Right ventricle myocardium inferior (tissue), 1 donor: ENCODE data around the gene NECAP2. TPM values are rescaled to one million over a fixed set of nuclear protein-coding genes. Genes with fewer than 3 reads are reported as not detected.
"Not testable (repeated sequence)": the region's sequence is repeated elsewhere in the genome, so short reads cannot be mapped to it uniquely, and the experiment has no call there.

ENCODE experiments used
- ATAC-seq: fragments of 200-7000 bp; cut with Tn5 transposase; one replicate; pipeline ENCODE4 v1.9.1; 2020; ENCODE audit warnings: mild to moderate bottlenecking, moderate library complexity
- DNase-seq: peaks from one replicate; pipeline ENCODE4 v3.0.0; 2021; ENCODE audit errors: missing footprints
- intact Hi-C: fragments of 100-400 bp; cut with DNase I; formaldehyde crosslinking; loops from one replicate; pipeline ENCODE4 v1.11.0; 2022
- total RNA-seq: library from RNA; stranded (reverse); fragmentation: NEBNext Ultra II Directional; extraction: Animal tissue kit (Norgen Biotek cat#: 25700); gene quantifications from one replicate; pipeline ENCODE4 v1.2.1, GENCODE V29; 2021
- donor health status: DM: no; HTN: yes; CAD: no; lungs with severe emphysema.

NECAP2 gene
- total RNA-seq, 1 donor from 2014 or later: 17.7 TPM

DNA sequence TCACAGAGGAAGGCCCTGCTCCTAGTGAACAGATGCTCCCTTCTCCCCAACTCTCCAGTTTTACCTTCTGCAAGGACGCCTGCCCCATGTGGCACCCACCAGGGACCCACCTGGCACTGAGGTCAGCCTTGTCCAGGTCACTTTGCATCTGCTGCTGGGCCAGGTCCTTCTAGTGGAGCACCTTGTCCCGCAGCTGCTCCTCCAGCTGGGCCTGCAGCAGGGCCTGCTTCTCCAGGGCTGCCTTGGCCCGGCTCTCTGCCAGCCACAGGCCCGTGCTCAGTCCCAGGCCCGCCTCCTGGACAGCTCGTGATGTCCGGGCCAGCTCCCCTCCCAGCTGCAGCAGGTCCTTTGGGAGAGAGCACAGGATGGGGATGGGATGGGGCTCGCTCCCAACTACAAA, 45.8 kb downstream of the NECAP2 start:
- DNase-seq, ATAC-seq, intact Hi-C loops: not testable (repeated sequence)

DNA sequence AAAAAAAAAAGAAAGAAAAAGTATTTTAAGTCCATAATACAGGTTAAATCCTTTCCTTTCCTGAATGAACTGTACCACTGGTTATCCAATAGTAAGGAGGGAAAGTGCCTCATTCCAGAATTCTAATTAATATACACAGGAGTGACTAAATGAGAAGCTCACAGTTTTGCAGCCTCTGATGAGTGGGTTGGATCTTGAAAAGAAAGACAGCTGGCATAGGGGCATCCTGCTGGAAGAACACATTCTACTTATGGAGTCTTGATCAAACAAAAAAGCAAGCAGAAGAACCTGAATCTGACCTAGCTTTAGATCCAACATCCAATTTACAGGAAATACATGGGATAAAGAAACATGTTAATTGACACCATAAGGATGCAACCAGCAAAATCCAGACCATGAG, 46.5 kb downstream of the NECAP2 start:
- DNase-seq, ATAC-seq, intact Hi-C loops: not testable (repeated sequence)

DNA sequence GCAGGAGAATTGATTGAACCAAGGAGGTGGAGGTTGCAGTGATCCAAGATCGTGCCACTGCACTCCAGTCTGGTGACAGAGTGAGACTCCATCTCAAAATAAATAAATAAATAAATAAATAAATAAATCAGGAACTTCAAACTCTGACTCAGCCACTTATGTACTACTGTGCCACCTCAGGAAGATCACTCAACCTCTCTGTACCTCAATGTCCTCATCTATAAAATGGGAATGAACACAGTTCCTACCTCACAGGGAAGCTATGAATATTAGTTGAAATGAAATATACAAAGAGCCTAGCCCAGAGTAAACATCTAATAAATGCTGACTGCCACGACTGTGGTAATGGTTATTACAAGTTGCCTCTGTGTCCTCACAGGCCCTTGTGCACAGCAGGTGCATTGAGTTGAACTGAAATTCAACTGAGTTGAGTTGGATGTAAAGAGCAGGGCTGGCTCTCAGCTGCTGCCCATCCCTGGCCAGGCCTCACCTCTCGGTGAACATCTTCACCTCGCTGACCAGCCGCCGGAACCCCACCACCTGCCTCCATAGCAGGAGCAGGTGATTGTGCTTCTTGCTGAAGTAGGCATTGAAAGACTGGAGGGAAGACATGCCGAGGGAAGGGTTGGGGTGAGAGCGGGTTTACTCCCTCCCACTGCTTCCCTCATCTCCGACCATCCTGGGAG, 48.8 kb downstream of the NECAP2 start:
- peak; percentile 26 for DNase-seq
- ATAC-seq, intact Hi-C loops: not testable (repeated sequence)

DNA sequence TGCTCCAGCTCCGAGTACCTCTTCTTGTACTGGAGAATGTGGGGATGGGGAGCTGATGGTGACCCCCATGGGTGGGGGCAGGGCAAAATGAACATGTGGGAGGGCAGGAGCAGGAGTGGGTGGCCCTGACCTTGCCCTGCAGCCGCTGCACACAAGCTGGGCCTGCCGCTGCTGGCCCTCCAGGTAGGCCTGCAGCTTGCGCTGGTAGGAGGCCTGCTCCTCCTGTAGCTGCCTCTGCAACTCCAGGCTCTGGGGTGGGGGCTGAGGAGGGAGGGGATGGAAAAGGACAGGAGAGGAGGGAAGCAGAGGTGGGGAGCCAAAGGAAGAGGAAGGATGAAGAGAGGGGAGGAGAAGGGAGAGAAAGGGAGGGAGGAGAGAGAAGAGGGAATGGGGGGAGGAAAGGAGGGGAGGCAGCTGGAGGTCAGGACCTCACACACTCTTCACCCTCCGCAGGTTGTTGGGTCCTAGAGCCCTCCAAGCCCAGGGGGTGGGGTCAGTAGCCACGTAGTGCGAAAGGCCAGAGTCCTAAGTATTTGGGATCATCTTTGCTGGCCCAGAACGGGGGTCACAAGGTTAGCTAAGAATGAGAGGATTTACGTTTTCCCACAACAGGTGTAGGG, 50.6 kb downstream of the NECAP2 start:
- ATAC-seq (no peak), DNase-seq (no peak)
- intact Hi-C loops: no loop called here

DNA sequence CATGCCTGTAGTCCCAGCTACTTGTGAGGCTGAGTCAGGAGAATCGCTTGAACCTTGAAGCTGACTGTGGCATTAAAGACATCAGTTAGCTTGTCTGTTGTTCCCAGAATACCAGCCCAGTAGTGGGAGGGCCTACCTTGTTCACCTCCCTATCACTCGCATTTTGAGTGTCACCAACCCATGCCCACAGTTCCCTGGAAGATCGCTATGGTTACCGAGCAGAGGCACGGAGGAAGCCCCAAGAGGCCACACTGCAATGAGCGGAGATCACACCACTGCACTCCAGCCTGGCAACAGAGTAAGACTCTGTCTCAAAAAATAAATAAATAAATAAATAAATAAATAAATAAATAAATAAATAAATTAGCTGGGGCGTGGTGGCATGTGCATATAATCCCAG, 52.4 kb downstream of the NECAP2 start:
- DNase-seq, intact Hi-C loops, ATAC-seq: not testable (repeated sequence)

DNA sequence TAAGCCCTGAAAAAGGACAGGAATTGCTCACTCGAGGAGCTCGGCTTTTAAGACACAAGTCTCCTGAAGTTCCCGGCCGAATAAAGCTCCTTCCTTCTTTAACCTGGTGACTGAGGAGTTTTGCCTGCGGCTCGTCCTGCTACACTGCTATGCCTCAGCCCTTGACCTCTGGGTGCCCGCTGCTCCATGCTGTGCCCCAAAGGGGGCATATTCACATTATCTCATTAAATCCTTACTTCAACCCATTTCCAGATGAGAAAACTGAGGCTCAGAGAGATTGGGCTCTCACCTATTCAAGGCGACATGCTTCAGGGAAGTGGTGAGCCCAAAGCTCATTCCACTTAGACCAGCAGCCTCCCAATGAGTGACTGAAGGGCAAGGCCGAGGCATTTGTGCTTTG, 53.2 kb downstream of the NECAP2 start:
- ATAC-seq, intact Hi-C loops, DNase-seq: not testable (repeated sequence)

DNA sequence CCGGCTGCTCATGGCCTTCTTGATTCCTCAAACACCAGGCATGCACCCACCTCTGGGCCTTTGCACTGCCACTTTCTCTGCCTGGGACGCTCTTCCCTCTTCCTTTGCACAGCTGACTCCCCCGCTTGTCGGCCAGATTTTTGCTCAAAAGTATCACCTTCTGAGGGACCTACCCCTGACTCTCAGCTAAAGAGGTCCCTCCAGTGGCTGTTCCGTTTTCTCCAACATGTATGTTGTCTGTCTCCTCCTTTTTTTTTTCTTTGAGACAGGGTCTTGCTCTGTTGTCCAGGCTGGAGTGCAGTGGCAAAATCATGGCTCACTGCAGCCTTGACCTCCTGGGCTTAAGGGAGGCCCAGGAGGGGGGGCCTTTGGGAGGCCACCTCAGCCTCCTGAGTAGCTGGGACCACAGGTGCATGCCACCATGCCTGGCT, 57.0 kb downstream of the NECAP2 start:
- DNase-seq, intact Hi-C loops, ATAC-seq: not testable (repeated sequence)

DNA sequence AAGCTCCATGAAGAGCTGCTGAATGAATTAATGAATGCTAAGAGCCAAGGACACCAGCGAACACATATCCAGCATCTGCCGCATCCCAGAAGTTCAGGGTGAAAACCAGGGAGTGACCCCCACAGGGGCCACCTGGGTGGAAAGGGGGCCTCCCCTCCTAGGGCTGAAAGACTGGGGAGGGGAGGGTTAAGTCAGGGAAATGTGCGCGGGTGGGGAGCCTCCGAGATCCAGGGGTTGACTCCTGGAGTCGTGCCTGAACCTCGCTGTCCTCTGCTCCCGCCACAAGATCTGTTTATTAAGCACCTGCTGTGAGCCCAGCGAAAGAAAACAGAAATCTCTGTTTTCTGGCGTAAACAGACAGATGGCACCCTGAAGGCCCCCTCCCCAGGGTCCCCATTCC, 57.5 kb downstream of the NECAP2 start:
- intact Hi-C loops, ATAC-seq: not testable (repeated sequence)

DNA sequence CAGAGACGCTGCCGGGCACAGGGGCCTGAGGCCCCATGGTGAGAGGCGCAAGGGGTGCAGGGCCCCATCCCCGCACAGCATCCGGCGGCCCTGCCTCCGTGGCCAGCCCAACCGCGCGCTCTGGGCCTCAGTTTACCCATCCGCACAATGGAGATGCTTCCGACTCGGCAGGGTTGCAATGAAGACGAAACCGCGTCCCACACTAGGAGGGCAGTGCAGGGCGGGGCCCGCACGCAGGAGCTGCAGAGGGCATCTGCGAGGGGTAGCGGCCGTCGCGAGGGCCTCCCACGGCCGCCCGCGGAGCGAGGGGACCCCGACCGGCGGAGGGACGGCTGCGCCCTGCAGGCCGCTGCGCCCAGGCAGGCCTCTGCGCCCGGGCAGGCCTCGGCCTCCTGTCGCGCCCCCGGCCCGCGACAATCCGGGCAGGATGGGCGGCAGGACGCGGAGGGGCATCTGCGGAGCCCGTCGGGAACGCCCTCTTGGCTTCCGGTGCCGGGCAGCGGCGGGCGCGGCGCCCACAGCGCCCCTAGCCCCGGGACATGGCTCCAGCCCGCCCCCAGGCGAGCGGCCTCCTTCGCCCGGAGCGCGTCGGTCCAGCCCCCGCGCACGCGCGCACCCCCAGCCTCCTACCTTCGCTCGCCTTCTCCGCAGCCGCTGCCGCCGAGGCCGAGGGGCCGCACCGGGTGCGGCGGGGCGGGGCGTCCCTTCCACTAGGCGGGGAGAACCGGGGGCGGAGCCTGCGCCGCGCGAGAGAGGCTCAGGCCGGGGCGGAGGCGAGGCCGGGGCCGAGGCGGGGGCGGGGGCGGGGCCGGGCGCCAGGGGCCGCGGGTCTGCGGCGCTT, 58.3 kb downstream of the NECAP2 start:
- peak; percentile 95 for DNase-seq
- intact Hi-C loops: loop anchor here (1.0 kb wide), 1 partner anchor 58 kb away; the partner anchor contains the start of gene NECAP2
- peak; percentile 95 for ATAC-seq

More for the DNA sequence above, 57.5 kb downstream of the NECAP2 start:
- not testable (repeated sequence) for DNase-seq

DNA sequence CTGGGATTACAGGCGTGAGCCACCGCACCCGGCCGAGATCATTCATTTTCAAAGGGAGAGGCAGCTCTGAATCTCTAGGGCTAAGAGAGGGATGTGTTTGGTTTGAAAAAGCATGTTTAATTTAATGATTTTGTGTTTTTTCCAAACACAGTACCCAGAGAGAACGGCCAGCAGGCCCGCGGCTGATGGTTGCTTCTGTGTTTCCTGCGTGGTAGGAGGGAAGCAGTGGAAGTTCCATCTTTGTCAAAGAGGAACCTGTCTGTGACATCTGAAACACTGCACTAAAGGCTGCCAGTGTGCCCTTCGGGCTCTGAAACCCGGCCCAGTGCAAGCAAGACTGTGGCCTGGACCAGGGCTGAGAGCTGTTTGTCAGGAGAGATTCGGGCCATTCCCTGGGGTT, 59.9 kb downstream of the NECAP2 start:
- DNase-seq, intact Hi-C loops, ATAC-seq: not testable (repeated sequence)

DNA sequence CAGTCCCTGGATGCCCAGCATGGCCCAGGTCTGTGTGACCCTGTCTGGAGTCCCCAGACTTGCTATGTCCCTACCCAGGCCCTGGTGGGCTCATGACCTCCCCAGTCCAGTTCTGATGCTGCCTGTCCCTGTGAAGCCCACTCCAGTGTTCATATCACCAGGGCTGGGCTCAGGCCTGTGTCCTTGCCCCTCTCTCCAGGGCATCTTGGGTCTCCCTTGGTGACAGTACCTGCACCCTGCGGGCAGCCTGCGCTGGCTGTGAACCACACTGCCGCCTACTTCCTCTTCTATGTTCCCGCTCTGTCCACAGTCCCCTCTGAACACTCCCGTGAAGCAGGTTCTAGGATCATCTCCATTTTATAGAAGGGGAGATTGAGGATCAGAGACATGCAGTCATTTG, 60.5 kb downstream of the NECAP2 start:
- ATAC-seq, DNase-seq, intact Hi-C loops: not testable (repeated sequence)

DNA sequence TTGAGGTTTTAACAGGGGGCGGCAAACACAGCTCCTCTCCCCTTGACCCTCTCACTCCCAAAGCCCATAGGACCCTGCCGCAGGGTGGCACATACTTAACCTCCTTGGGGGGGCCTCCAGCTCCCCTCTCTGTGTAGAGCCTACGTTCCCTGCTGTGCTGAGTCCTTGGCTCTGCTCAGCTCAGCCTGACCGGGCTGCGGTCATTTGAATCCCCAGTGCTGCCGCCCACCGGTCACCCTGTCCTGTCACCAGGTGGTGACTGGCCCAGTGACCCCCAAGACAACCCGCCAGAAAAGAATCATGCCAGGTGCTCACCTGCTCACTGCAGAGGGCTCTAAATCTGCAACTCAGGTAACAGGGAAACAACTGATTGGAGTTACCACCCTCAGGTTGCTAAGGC, 60.9 kb downstream of the NECAP2 start:
- DNase-seq, ATAC-seq, intact Hi-C loops: not testable (repeated sequence)

DNA sequence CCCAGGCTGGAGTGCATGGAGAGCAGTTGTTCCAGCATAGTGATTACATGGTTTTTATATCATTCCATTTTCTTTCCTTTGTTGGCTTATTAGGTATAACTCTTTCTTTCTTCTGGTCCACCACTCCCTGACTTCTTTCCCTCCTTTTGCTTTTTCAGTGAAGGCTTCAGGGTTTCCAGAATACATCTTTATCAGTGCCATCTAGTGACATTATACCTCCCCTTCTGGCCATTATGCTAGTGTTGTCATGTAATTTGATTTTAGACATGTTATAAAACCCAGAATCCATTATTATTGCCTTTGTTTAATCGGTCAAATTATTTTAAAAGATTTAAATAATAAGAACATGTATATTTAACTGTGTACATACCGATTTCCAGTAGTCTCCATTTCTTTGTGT, 63.0 kb downstream of the NECAP2 start:
- DNase-seq (no peak), ATAC-seq (no peak)
- intact Hi-C loops: no loop called here

DNA sequence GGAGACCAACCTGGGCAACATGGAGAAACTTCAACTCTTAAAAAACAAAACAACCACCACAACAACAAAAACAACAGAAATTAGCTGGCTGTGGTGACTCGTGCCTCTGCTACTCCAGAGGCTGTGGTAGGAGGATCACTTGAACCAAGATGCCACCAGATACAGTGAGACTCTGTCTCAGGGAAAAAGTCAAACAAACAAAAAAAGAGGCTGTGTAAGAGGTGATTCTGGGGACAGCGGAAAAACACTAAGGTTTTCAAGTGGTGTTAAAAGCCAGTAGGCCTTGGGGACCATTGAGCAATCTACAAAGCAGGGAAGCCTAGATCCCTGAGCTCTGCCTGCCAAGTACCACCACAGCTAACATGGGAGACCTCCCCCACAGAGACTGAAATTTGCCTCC, 65.3 kb downstream of the NECAP2 start:
- intact Hi-C loops, DNase-seq, ATAC-seq: not testable (repeated sequence)

DNA sequence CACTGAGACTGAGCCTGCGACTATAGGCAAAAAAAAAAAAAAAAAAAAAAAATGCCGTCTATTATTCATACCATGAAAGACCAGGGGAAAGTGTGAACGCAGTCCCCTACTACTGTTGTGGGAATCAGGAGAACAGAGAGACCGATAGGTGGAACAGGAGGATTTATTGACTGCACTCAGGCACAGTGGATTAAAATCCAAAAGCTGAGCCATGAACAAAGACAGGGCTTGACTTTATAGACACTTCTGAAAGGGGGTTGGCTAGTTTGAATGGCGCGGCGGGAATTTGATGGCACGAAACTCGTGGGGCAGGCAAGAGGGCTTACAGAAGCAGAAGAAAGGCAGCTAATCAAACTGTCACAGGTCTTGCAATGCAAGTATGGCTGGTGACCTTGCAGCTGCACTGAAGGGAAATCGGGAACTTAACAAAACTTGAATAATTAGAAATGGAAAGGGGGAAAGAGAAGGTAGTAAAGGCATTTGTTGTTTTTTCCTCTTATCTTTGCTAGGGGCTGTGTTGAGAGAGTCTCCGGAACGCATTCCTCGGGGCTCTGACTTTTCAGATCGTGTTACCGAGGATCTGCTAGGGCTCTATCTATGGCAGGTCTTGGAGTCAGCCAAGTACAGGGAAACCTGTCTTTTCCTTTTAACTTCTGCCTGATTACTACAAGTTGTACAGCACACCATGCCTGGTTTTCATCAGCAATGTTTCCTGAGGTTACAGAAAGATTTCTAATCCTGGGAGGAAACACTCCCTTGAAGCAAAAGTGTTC, 66.0 kb downstream of the NECAP2 start:
- DNase-seq, ATAC-seq, intact Hi-C loops: not testable (repeated sequence)

DNA sequence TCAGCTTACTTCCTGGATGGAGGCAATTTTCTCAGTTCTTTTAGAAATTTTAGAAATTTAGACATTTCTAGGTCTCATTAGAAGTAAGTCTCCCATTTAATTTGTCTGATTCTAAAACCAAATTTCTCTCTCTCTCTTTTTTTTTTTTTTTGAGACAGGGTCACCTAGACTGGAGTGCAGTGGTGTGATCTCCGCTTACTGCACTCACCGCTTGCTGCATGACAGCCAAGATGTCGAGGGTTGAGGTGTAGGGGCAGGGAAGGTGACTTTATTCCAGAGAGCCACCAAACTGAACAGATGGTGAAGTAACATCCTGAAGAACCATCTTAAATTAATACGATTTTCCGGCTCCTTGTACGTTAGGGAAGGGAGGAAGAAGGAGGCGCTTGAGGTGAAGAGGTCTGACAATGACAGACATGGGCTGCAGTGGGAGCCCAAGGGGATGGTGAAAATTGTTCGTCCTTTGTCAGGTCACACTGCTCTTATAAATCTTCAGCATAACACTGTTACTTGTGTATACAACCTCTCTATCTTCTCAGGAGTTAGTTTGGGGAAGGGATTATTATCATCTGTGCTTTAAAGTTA, 68.4 kb downstream of the NECAP2 start:
- intact Hi-C loops, ATAC-seq, DNase-seq: not testable (repeated sequence)
